NCI-H1105 treated with DMSO at 0.1 percent for 48 hours (cell line): Measurements from ENCODE around the gene STAG3.
"Not testable (repeated sequence)": the region's sequence is repeated elsewhere in the genome, so short reads cannot be mapped to it uniquely, and the experiment has no call there.

Source experiments
- DNase-seq: peaks from one replicate; lab custom pipeline; 2025; lab: John Stamatoyannopoulos, UW

Gene STAG3

GRCh38 chr7:100177045-100178001 is at the start of gene STAG3, which contains the start of gene GPC2:
STAG3 (plus strand) TSS chr7:100177918; CDS start chr7:100180557, 2,639 bp downstream.
GPC2 (minus strand) TSS chr7:100177381; CDS start chr7:100177199, 182 bp downstream.
- peak; percentile 92 for DNase-seq

- DNase-seq, result no peak
Observed at GRCh38 chr7:100128637-100128963, 49.1 kb upstream of the STAG3 start.

GRCh38 chr7:100130220-100130607 is 47.5 kb upstream of the STAG3 start:
- DNase-seq, result not testable (repeated sequence)

- peak; percentile 36 for DNase-seq
Observed at GRCh38 chr7:100130608-100131453, 46.9 kb upstream of the STAG3 start.

- no peak for DNase-seq
Observed at GRCh38 chr7:100132126-100132525, 45.6 kb upstream of the STAG3 start.

GRCh38 chr7:100132697-100133151 is 45.0 kb upstream of the STAG3 start:
- DNase-seq, result peak; percentile 42

GRCh38 chr7:100137851-100138760 is 39.6 kb upstream of the STAG3 start:
- no peak for DNase-seq

- no peak for DNase-seq
Observed at GRCh38 chr7:100141555-100141949, 36.2 kb upstream of the STAG3 start.

- DNase-seq, result no peak
Observed at GRCh38 chr7:100142461-100142860, 35.3 kb upstream of the STAG3 start.

- not testable (repeated sequence) for DNase-seq
Observed at GRCh38 chr7:100146350-100146749, 31.4 kb upstream of the STAG3 start.

- no peak for DNase-seq
Observed at GRCh38 chr7:100147278-100147677, 30.4 kb upstream of the STAG3 start.

GRCh38 chr7:100148225-100148558 is 29.5 kb upstream of the STAG3 start:
- no peak for DNase-seq

- DNase-seq, result peak; percentile 99
Observed at GRCh38 chr7:100148559-100149328, 29.0 kb upstream of the STAG3 start, which contains the start of gene LAMTOR4. LAMTOR4 (plus strand) TSS chr7:100148918; CDS start chr7:100148973, 55 bp downstream.

GRCh38 chr7:100152404-100152803 is 25.3 kb upstream of the STAG3 start:
- no peak for DNase-seq

GRCh38 chr7:100152937-100153666 is 24.6 kb upstream of the STAG3 start:
- no peak for DNase-seq

- DNase-seq, result no peak
Observed at GRCh38 chr7:100153708-100154535, 23.8 kb upstream of the STAG3 start.

- no peak for DNase-seq
Observed at GRCh38 chr7:100154651-100155491, 22.8 kb upstream of the STAG3 start.
